K562 (cell line): ENCODE measurements around the gene TNF. TPM values are rescaled to one million over a fixed set of nuclear protein-coding genes. Genes with fewer than 3 reads are reported as not detected.

Source experiments
- ATAC-seq: fragments of 200-7000 bp; cut with Tn5 transposase; 3 replicates; pipeline ENCODE4 v1.9.1; 2020; ENCODE audit warnings: moderate library complexity
- BruUV-seq: library from RNA; stranded (reverse); fragments of 400-500 nt; replicated peaks from 2 replicates; lab custom pipeline; 2021; lab: Mats Ljungman, UMichigan
- CTCF ChIA-PET: fragments of 300-600 bp; formaldehyde crosslinking; extraction: SDS; loops from one replicate; lab custom pipeline; 2021; ENCODE audit warnings: low intra/inter-chr PET ratio; lab: Yijun Ruan, JAX
- POLR2A ChIA-PET: fragments of 300-600, 350-650 bp; sonication (Branson Sonifier 250); formaldehyde crosslinking; extraction: SDS; loops from one replicate; lab custom pipeline; 2021; ENCODE audit warnings: antibody characterized with exemption, inconsistent platforms; lab: Yijun Ruan, JAX
- DNase-seq, 4 experiments: peaks; one replicate each; pipeline versions ENCODE4 v3.0.0 to v3.0.0-alpha.2; 2011 to 2018; ENCODE audit warnings: low spot score in 3 of 4, mixed read lengths in 3 of 4; ENCODE audit errors: extremely low read depth in 1 of 4
- FAIRE-seq: peaks from 2 replicates; lab custom pipeline; 2011; peaks lifted over from hg19 to GRCh38; lab: Jason Lieb, UNC
- H2AFZ ChIP-seq: 2 replicates; pipeline ENCODE4 v1.6.0; 2011; ENCODE audit warnings: low read depth, low read length, control low read depth, inconsistent platforms
- H3K27ac ChIP-seq: fragments of 200-600 bp; 3 replicates; pipeline ENCODE4 v1.8.0; 2011; ENCODE audit warnings: low read depth, mild to moderate bottlenecking, control low read depth, inconsistent platforms, low read length, moderate library complexity, mixed read lengths; ENCODE audit errors: extremely low read depth
- H3K27me3 ChIP-seq, 2 experiments: fragments of 300-600 bp in 1 of 2; 2 replicates in 1 of 2; 3 replicates in 1 of 2; pipeline versions ENCODE4 v1.6.0 to v1.8.0; 2011; ENCODE audit warnings: inconsistent platforms in 2 of 2, low read length in 2 of 2, mild to moderate bottlenecking in 1 of 2, mixed read lengths in 1 of 2, moderate library complexity in 1 of 2; ENCODE audit not compliant: control insufficient read depth in 2 of 2, insufficient read depth in 2 of 2
- H3K36me3 ChIP-seq: fragments of 300-600 bp; 3 replicates; pipeline ENCODE4 v1.8.0; 2011; ENCODE audit warnings: mild to moderate bottlenecking, low read length, inconsistent platforms; ENCODE audit not compliant: control insufficient read depth, insufficient read depth
- H3K4me1 ChIP-seq, 2 experiments: fragments of 200-600 bp in 1 of 2; replicated peaks in 1 of 2; 2 replicates in 1 of 2; 3 replicates in 1 of 2; pipeline versions ENCODE4 v1.5.1 to v1.8.0; 2011; ENCODE audit warnings: inconsistent platforms in 2 of 2, low read length in 2 of 2, mild to moderate bottlenecking in 1 of 2, mixed read lengths in 1 of 2, moderate library complexity in 1 of 2; ENCODE audit not compliant: control insufficient read depth in 2 of 2, insufficient read depth in 2 of 2
- H3K4me2 ChIP-seq: 2 replicates; pipeline ENCODE4 v1.6.1; 2011; ENCODE audit warnings: low read length, control low read depth, inconsistent platforms, mixed read lengths; ENCODE audit not compliant: insufficient read depth
- H3K4me3 ChIP-seq: fragments of 200-600 bp; sonication (generic), shearing (Covaris generic); 2 replicates; pipeline ENCODE4 v1.5.1; 2016; ENCODE audit warnings: control low read depth, inconsistent platforms
- H3K79me2 ChIP-seq: fragments of 200-600 bp; 3 replicates; pipeline ENCODE4 v1.8.0; 2011; ENCODE audit warnings: low read length, inconsistent platforms; ENCODE audit not compliant: control insufficient read depth, insufficient read depth
- H3K9ac ChIP-seq, 2 experiments: 2 replicates each; pipeline versions ENCODE4 v1.6.0 to v1.6.1; 2011; ENCODE audit warnings: low read depth in 2 of 2, low read length in 2 of 2, control low read depth in 1 of 2, inconsistent platforms in 1 of 2, mild to moderate bottlenecking in 1 of 2, mixed read lengths in 1 of 2; ENCODE audit not compliant: insufficient read depth in 1 of 2
- H3K9me1 ChIP-seq: one replicate; pipeline ENCODE4 v1.6.0; 2011; ENCODE audit warnings: inconsistent platforms, mild to moderate bottlenecking, low read length, moderate library complexity; ENCODE audit not compliant: control insufficient read depth, insufficient read depth
- H3K9me3 ChIP-seq: replicated peaks from 2 replicates; pipeline ENCODE4 v1.5.1; 2011; ENCODE audit warnings: low read depth, low read length, inconsistent platforms; ENCODE audit not compliant: control insufficient read depth, insufficient read depth
- H4K20me1 ChIP-seq: replicated peaks from 2 replicates; pipeline ENCODE4 v1.6.1; 2011; ENCODE audit warnings: low read length, inconsistent platforms, mixed read lengths; ENCODE audit not compliant: control insufficient read depth, insufficient read depth
- FOXK1 ChIP-seq: sonication (generic); formaldehyde crosslinking; IDR thresholded peaks from 2 replicates; pipeline ENCODE4 v1.8.0; 2022; ENCODE audit warnings: missing genetic modification reagents, mild to moderate bottlenecking, borderline replicate concordance
- KLF13 ChIP-seq: fragments of 450-650 bp; IDR thresholded peaks from 2 replicates; pipeline ENCODE4 v1.6.1; 2016; ENCODE audit warnings: missing genetic modification characterization, low read depth, mild to moderate bottlenecking, missing compliant biosample characterization, moderate library complexity, borderline replicate concordance
- POLR2A ChIP-seq: fragments of 450-650 bp; conservative IDR thresholded peaks from 2 replicates; pipeline ENCODE4 v1.6.1; 2016
- POLR2AphosphoS5 ChIP-seq: IDR thresholded peaks from 2 replicates; pipeline ENCODE4 v1.6.1; 2011; ENCODE audit warnings: mild to moderate bottlenecking, low read depth, low read length, moderate library complexity; ENCODE audit not compliant: control insufficient read depth, insufficient read depth
- RBM34 ChIP-seq: fragments of 200-400 bp; formaldehyde crosslinking; IDR thresholded peaks from 2 replicates; pipeline ENCODE4 v1.6.1; 2018; ENCODE audit warnings: low read length, borderline replicate concordance; ENCODE audit not compliant: insufficient read depth
- SUPT5H ChIP-seq: fragments of 450-650 bp; IDR thresholded peaks from 2 replicates; pipeline ENCODE4 v1.6.1; 2016
- TEAD1 ChIP-seq, 2 experiments: fragments of 450-650 bp in 1 of 2; sonication (generic) in 1 of 2; formaldehyde crosslinking; IDR thresholded peaks; 2 replicates each; pipeline versions ENCODE4 v1.4.0 to v1.8.0; 2020 to 2022; ENCODE audit warnings: mild to moderate bottlenecking in 2 of 2, missing genetic modification reagents in 1 of 2
- ZNF134 ChIP-seq: fragments of 250-450 bp; sonication (Bioruptor Pico); conservative IDR thresholded peaks from 2 replicates; pipeline ENCODE4 v1.4.0; 2020
- WGBS: fragments of 100-300 bp; shearing (Covaris generic); methylation state at CpG from one replicate; pipeline ENCODE4 v1.1.6; 2016; ENCODE audit warnings: low coverage, mixed read lengths; ENCODE audit not compliant: insufficient coverage; ENCODE audit errors: missing lambda C conversion rate; 5-methylcytosine and 5-hydroxymethylcytosine counted together
- in situ Hi-C: fragments of 300-500 bp; cut with MboI; formaldehyde crosslinking; loops from 4 replicates; pipeline ENCODE4 v1.15.0; 2018; ENCODE audit warnings: inconsistent platforms, mixed read lengths
- intact Hi-C: fragments of 100-400 bp; cut with micrococcal nuclease; formaldehyde crosslinking; loops from 2 replicates; pipeline ENCODE4 v1.14.2; 2022
- polyA plus RNA-seq, 8 experiments: library from polyadenylated mRNA; depleted of rRNA in 4 of 8; stranded (reverse) in 5 of 8; unstranded in 3 of 8; fragments of >200 nt; fragmentation: Nextera tagmentation in 2 of 8; fragmentation: Illumina TruSeq in 1 of 8; extraction: Ambion mirVana in 2 of 8; extraction: Trizol in 1 of 8; gene quantifications; 2 replicates each; pipeline versions ENCODE4 v1.2.1 to v1.2.3, GENCODE V29; 2011 to 2014; ENCODE audit warnings: inconsistent platforms in 1 of 8, missing spikeins in 1 of 8
- total RNA-seq, 7 experiments: library from RNA; depleted of rRNA in 6 of 7; stranded (reverse); fragments of >200 nt in 6 of 7; fragmentation: Illumina TruSeq in 2 of 7; extraction: Trizol in 2 of 7; gene quantifications; 2 replicates each; pipeline versions ENCODE4 v1.2.1 to v1.2.3, GENCODE V29; 2011 to 2021; ENCODE audit warnings: low replicate concordance in 1 of 7
- TF ChIP-seq, protein P1 (sequence below), 2 experiments: fragments of 450-650 bp in 1 of 2; IDR thresholded peaks; 2 replicates each; pipeline ENCODE4 v1.6.1; 2011 to 2017; ENCODE audit warnings: low read depth in 2 of 2, antibody characterized with exemption in 1 of 2, borderline replicate concordance in 1 of 2, low read length in 1 of 2, mild to moderate bottlenecking in 1 of 2, mixed read lengths in 1 of 2; ENCODE audit not compliant: control insufficient read depth in 1 of 2
- TF ChIP-seq, protein P2 (sequence below): fragments of 450-650 bp; formaldehyde crosslinking; IDR thresholded peaks from 2 replicates; pipeline ENCODE4 v1.4.0; 2022; ENCODE audit warnings: missing genetic modification characterization
- TF ChIP-seq, protein P3 (sequence below): fragments of 150-350 bp; conservative IDR thresholded peaks from 2 replicates; pipeline ENCODE4 v1.6.1; 2014; ENCODE audit warnings: low read length

TNF gene
- total and polyA plus RNA-seq, 9 of the 15 experiments (the other 6 are each of a cell fraction or from before 2014, with no cell fraction given) = 0.08 to 0.40 TPM; not detected in 7

DNA sequence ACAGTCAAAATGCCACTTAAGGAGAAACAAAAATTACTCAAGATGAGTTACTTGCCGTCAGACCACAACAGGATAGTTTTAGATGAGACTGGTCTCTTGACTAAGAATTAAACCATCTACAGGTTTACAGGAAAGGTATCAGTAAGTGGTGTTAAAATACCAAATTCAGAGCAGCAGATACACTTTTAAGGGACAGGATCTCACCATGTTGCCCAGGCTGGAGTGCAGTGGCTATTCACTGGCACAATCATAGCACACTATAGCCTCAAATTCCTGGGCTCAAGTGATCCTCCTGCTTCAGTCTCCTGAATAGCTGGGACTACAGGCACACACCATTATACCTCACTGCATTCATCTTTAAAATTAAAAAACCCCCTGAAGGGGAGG, 41.9 kb upstream of the TNF start:
- peaks cover 53% of the 10 kb centered on the region for H3K79me2 ChIP-seq
- 84% methylated on average over 1 of the region's 1 CpG for WGBS
- H3K9ac ChIP-seq = no peak overlapping the region
- no peak overlapping the region for H3K4me2 ChIP-seq
- intact Hi-C loops (no loop called here), in situ Hi-C loops (loop anchor here (5.0 to 25.0 kb wide), 2 partner anchors 36 to 1429 kb away; partner anchors contain the start of genes BRD2, HLA-DMA and MICB)
- H3K36me3 ChIP-seq = peaks cover 90% of the 10 kb centered on the region
- peaks cover 6% of the 10 kb centered on the region for H3K9me1 ChIP-seq
- DNase-seq = no peak
- no peak for ATAC-seq
- ChIA-PET CTCF (no interaction called here), POLR2A (interaction anchor here (1.0 to 1.5 kb wide), 3 partner anchors 11 to 16 kb away, joined by 3 to 5 read pairs (median 4); partner anchors contain the start of gene NFKBIL1)
- no peak for FAIRE-seq
- no TSS peak for BruUV-seq
- peaks cover 43% of the 10 kb centered on the region for H4K20me1 ChIP-seq
- H3K27ac ChIP-seq = no peak overlapping the region
- H3K4me1 ChIP-seq = peaks cover 0 to 17% of the 10 kb centered on the region in 2 experiments; a peak in 3 of 5 replicates
- H3K9me3 ChIP-seq = no peaks in the 10 kb centered on the region
- no peaks in the 10 kb centered on the region for H3K27me3 ChIP-seq
- H2AFZ ChIP-seq = no peak overlapping the region
- no peak overlapping the region for H3K4me3 ChIP-seq
- TF ChIP-seq ZNF134 (CRISPR knock-in tag) = no peak
- TF ChIP-seq POLR2A = peak; percentile 41; the same call in 1 of the 2 replicates
- TF ChIP-seq, protein P1, sequence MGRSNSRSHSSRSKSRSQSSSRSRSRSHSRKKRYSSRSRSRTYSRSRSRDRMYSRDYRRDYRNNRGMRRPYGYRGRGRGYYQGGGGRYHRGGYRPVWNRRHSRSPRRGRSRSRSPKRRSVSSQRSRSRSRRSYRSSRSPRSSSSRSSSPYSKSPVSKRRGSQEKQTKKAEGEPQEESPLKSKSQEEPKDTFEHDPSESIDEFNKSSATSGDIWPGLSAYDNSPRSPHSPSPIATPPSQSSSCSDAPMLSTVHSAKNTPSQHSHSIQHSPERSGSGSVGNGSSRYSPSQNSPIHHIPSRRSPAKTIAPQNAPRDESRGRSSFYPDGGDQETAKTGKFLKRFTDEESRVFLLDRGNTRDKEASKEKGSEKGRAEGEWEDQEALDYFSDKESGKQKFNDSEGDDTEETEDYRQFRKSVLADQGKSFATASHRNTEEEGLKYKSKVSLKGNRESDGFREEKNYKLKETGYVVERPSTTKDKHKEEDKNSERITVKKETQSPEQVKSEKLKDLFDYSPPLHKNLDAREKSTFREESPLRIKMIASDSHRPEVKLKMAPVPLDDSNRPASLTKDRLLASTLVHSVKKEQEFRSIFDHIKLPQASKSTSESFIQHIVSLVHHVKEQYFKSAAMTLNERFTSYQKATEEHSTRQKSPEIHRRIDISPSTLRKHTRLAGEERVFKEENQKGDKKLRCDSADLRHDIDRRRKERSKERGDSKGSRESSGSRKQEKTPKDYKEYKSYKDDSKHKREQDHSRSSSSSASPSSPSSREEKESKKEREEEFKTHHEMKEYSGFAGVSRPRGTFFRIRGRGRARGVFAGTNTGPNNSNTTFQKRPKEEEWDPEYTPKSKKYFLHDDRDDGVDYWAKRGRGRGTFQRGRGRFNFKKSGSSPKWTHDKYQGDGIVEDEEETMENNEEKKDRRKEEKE (IDR thresholded peaks at IDR 0.05; ENCODE audit: borderline replicate concordance in 1 of 2, control insufficient read depth in 1 of 2, low read depth in 2 of 2, low read length in 1 of 2) = no peak
- TF ChIP-seq KLF13 (tag) = no peak
- TF ChIP-seq RBM34 = no peak
- TF ChIP-seq, protein P2, sequence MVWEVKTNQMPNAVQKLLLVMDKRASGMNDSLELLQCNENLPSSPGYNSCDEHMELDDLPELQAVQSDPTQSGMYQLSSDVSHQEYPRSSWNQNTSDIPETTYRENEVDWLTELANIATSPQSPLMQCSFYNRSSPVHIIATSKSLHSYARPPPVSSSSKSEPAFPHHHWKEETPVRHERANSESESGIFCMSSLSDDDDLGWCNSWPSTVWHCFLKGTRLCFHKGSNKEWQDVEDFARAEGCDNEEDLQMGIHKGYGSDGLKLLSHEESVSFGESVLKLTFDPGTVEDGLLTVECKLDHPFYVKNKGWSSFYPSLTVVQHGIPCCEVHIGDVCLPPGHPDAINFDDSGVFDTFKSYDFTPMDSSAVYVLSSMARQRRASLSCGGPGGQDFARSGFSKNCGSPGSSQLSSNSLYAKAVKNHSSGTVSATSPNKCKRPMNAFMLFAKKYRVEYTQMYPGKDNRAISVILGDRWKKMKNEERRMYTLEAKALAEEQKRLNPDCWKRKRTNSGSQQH (CRISPR knock-in tag) = 0 out of 2 replicates have a peak, but pooled peaks have one; percentile 22
- TF ChIP-seq POLR2AphosphoS5 = peak; percentile 52; the same call in 1 of the 2 replicates
- TF ChIP-seq, protein P3, sequence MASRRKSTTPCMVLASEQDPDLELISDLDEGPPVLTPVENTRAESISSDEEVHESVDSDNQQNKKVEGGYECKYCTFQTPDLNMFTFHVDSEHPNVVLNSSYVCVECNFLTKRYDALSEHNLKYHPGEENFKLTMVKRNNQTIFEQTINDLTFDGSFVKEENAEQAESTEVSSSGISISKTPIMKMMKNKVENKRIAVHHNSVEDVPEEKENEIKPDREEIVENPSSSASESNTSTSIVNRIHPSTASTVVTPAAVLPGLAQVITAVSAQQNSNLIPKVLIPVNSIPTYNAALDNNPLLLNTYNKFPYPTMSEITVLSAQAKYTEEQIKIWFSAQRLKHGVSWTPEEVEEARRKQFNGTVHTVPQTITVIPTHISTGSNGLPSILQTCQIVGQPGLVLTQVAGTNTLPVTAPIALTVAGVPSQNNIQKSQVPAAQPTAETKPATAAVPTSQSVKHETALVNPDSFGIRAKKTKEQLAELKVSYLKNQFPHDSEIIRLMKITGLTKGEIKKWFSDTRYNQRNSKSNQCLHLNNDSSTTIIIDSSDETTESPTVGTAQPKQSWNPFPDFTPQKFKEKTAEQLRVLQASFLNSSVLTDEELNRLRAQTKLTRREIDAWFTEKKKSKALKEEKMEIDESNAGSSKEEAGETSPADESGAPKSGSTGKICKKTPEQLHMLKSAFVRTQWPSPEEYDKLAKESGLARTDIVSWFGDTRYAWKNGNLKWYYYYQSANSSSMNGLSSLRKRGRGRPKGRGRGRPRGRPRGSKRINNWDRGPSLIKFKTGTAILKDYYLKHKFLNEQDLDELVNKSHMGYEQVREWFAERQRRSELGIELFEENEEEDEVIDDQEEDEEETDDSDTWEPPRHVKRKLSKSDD = no peak
- 0 out of 2 replicates have a peak, but pooled peaks have one; percentile 10 for TF ChIP-seq FOXK1 (CRISPR knock-in tag)
- 0 out of 2 replicates have a peak, but pooled peaks have one; percentile 20 for TF ChIP-seq SUPT5H
- 0 out of 4 replicates have a peak, but pooled peaks of 1 of the 2 experiments have one; percentile 2 for TF ChIP-seq TEAD1 (CRISPR knock-in tag; IDR thresholded peaks at IDR 0.05)
